HG03442 (cell line): ENCODE results near the gene EMB.
A peak's percentile ranks its signal among the peaks of the same experiment; 100 is the strongest.
"Not testable (repeated sequence)": the region's sequence is repeated elsewhere in the genome, so short reads cannot be mapped to it uniquely, and the experiment has no call there.

ENCODE experiments used
- ATAC-seq: cut with Tn5 transposase; IDR thresholded peaks from one replicate; pipeline ENCODE4 v1.9.1; 2021; ENCODE audit warnings: mild to moderate bottlenecking, moderate library complexity; ENCODE audit not compliant: unreplicated experiment

Gene EMB

GRCh38 chr5:50423100-50423799 lies 17.8 kb downstream of the EMB start:
- ATAC-seq, result not testable (repeated sequence)

GRCh38 chr5:50421184-50421950 lies 19.7 kb downstream of the EMB start:
- ATAC-seq, result not testable (repeated sequence)

- no peak for ATAC-seq
Measured at GRCh38 chr5:50420343-50420935, 20.6 kb downstream of the EMB start.

GRCh38 chr5:50419656-50420055 lies 21.4 kb downstream of the EMB start:
- ATAC-seq, result not testable (repeated sequence)

GRCh38 chr5:50416637-50417036 lies 24.5 kb downstream of the EMB start:
- ATAC-seq, result not testable (repeated sequence)

GRCh38 chr5:50415912-50416311 lies 25.2 kb downstream of the EMB start:
- ATAC-seq, result peak; percentile 78

- ATAC-seq, result not testable (repeated sequence)
Measured at GRCh38 chr5:50410932-50411331, 30.2 kb downstream of the EMB start.

GRCh38 chr5:50406877-50407276 lies 34.2 kb downstream of the EMB start:
- no peak for ATAC-seq

GRCh38 chr5:50401336-50401735 lies 39.8 kb downstream of the EMB start:
- no peak for ATAC-seq

- ATAC-seq, result not testable (repeated sequence)
Measured at GRCh38 chr5:50393925-50394609, 47.0 kb downstream of the EMB start.

- not testable (repeated sequence) for ATAC-seq
Measured at GRCh38 chr5:50392289-50392688, 48.8 kb downstream of the EMB start.

- not testable (repeated sequence) for ATAC-seq
Measured at GRCh38 chr5:50384381-50384780, 56.7 kb downstream of the EMB start.

- not testable (repeated sequence) for ATAC-seq
Measured at GRCh38 chr5:50376696-50377095, 64.4 kb downstream of the EMB start.

- ATAC-seq, result not testable (repeated sequence)
Measured at GRCh38 chr5:50369287-50370033, 71.6 kb downstream of the EMB start.

- no peak for ATAC-seq
Measured at GRCh38 chr5:50365426-50366251, 75.4 kb downstream of the EMB start.

GRCh38 chr5:50364535-50365309 lies 76.4 kb downstream of the EMB start:
- not testable (repeated sequence) for ATAC-seq

- ATAC-seq, result no peak
Measured at GRCh38 chr5:50359187-50359586, 81.9 kb downstream of the EMB start.

GRCh38 chr5:50352382-50352781 lies 88.7 kb downstream of the EMB start:
- no peak for ATAC-seq
